HCT116 (cell line): ENCODE data around the gene DDX39A. TPM values are rescaled to one million over a fixed set of nuclear protein-coding genes. Genes with fewer than 3 reads are reported as not detected.

Source experiments
- ATAC-seq: fragments of 200-7000 bp; cut with Tn5 transposase; 2 replicates; pipeline ENCODE4 v1.9.1; 2020; ENCODE audit warnings: mild to moderate bottlenecking, moderate library complexity
- BruUV-seq: library from RNA; stranded (reverse); fragments of 400-500 nt; replicated peaks from 2 replicates; lab custom pipeline; 2021; lab: Mats Ljungman, UMichigan
- CTCF ChIA-PET: fragments of 300-600 bp; sonication (Branson Sonifier 250); formaldehyde crosslinking; loops from one replicate; lab custom pipeline; 2021; ENCODE audit warnings: antibody characterized with exemption; lab: Charles Lee
- POLR2A ChIA-PET: fragments of 300-600, 350-600 bp; sonication (Branson Sonifier 250); formaldehyde crosslinking; loops from one replicate; lab custom pipeline; 2021; ENCODE audit warnings: antibody characterized with exemption; lab: Charles Lee
- RAD21 ChIA-PET, 2 experiments: fragments of 300-600 bp; sonication (Branson Sonifier 250); formaldehyde crosslinking; loops; one replicate each; lab custom pipeline; 2023; ENCODE audit warnings: low total read pairs in 2 of 2; ENCODE audit not compliant: uncharacterized antibody in 2 of 2, unreplicated experiment in 2 of 2, low non-redundant PET in 1 of 2; lab: Charles Lee
- DNase-seq: peaks from one replicate; pipeline ENCODE4 v3.0.0-alpha.2; 2010; ENCODE audit warnings: low read depth, low spot score
- H2AFZ ChIP-seq: fragments of 200-600 bp; shearing (Covaris generic), sonication (generic); 2 replicates; pipeline ENCODE4 v1.6.1; 2017; ENCODE audit warnings: low read depth, mixed run types, mixed read lengths, antibody characterized with exemption, low read length; ENCODE audit not compliant: poor library complexity, severe bottlenecking
- H3K27ac ChIP-seq: 2 replicates; pipeline ENCODE4 v1.5.1; 2012; ENCODE audit warnings: low read depth, low read length
- H3K27me3 ChIP-seq: fragments of 200-600 bp; sonication (generic); 2 replicates; pipeline ENCODE4 v1.6.1; 2016; ENCODE audit warnings: mixed run types, low read length, mixed read lengths; ENCODE audit not compliant: insufficient read depth
- H3K36me3 ChIP-seq, 2 experiments: fragments of 200-500 bp in 1 of 2; fragments of 200-600 bp in 1 of 2; sonication (Bioruptor generic) in 1 of 2; sonication (generic) in 1 of 2; 2 replicates each; pipeline versions ENCODE4 v1.5.1 to v1.6.1; 2014 to 2016; ENCODE audit warnings: low read length in 2 of 2, inconsistent platforms in 1 of 2, mixed read lengths in 1 of 2, mixed run types in 1 of 2; ENCODE audit not compliant: insufficient read depth in 2 of 2, control insufficient read depth in 1 of 2
- H3K4me1 ChIP-seq, 2 experiments: fragments of 200-600 bp in 1 of 2; sonication (generic) in 1 of 2; 2 replicates each; pipeline versions ENCODE4 v1.5.1 to v1.6.1; 2012 to 2017; ENCODE audit warnings: low read length in 2 of 2, inconsistent platforms in 1 of 2, mild to moderate bottlenecking in 1 of 2, mixed read lengths in 1 of 2, mixed run types in 1 of 2, moderate library complexity in 1 of 2; ENCODE audit not compliant: insufficient read depth in 2 of 2, control insufficient read depth in 1 of 2
- H3K4me2 ChIP-seq: fragments of 200-600 bp; sonication (generic); 2 replicates; pipeline ENCODE4 v1.6.1; 2017; ENCODE audit warnings: mixed run types, low read length, mixed read lengths
- H3K4me3 ChIP-seq, 2 experiments: fragments of 200-600 bp in 1 of 2; sonication (generic) in 1 of 2; replicated peaks in 1 of 2; 2 replicates each; pipeline ENCODE4 v1.5.1; 2011 to 2016; ENCODE audit warnings: low read length in 2 of 2, control low read depth in 1 of 2, low read depth in 1 of 2, mild to moderate bottlenecking in 1 of 2, mixed read lengths in 1 of 2, mixed run types in 1 of 2
- H3K79me2 ChIP-seq: fragments of 200-600 bp; sonication (generic); 2 replicates; pipeline ENCODE4 v1.6.1; 2017; ENCODE audit warnings: mild to moderate bottlenecking, mixed run types, low read length, moderate library complexity, mixed read lengths; ENCODE audit not compliant: insufficient read depth
- H3K9ac ChIP-seq: fragments of 200-600 bp; sonication (generic); 2 replicates; pipeline ENCODE4 v1.6.1; 2016; ENCODE audit warnings: low read length, mixed read lengths
- H3K9me2 ChIP-seq: fragments of 200-600 bp; sonication (generic), shearing (Covaris generic); 2 replicates; pipeline ENCODE4 v1.6.1; 2017; ENCODE audit warnings: mixed run types, mild to moderate bottlenecking, moderate library complexity; ENCODE audit not compliant: insufficient read depth
- H3K9me3 ChIP-seq, 2 experiments: fragments of 200-500 bp in 1 of 2; fragments of 200-600 bp in 1 of 2; sonication (Bioruptor generic) in 1 of 2; sonication (generic) in 1 of 2; 2 replicates each; pipeline ENCODE4 v1.6.1; 2014 to 2017; ENCODE audit warnings: low read length in 2 of 2, mixed read lengths in 2 of 2, inconsistent platforms in 1 of 2, low read depth in 1 of 2, mild to moderate bottlenecking in 1 of 2, mixed run types in 1 of 2, moderate library complexity in 1 of 2; ENCODE audit not compliant: control insufficient read depth in 1 of 2, insufficient read depth in 1 of 2
- H4K20me1 ChIP-seq: fragments of 200-600 bp; sonication (generic), shearing (Covaris generic); 2 replicates; pipeline ENCODE4 v1.6.1; 2017; ENCODE audit warnings: mixed run types, mild to moderate bottlenecking, moderate library complexity; ENCODE audit not compliant: insufficient read depth
- CBX3 ChIP-seq: IDR thresholded peaks from 2 replicates; pipeline ENCODE4 v1.6.1; 2012; ENCODE audit warnings: low read depth
- CEBPB ChIP-seq: IDR thresholded peaks from 2 replicates; pipeline ENCODE4 v1.6.1; 2012; ENCODE audit warnings: low read depth
- EGR1 ChIP-seq: IDR thresholded peaks from 2 replicates; pipeline ENCODE4 v1.6.1; 2012; ENCODE audit warnings: low read depth
- POLR2A ChIP-seq: IDR thresholded peaks from 2 replicates; pipeline ENCODE4 v1.7.0; 2011; ENCODE audit warnings: borderline replicate concordance; ENCODE audit not compliant: insufficient read depth, insufficient read length; ENCODE audit errors: extremely low read depth
- POLR2AphosphoS5 ChIP-seq: IDR thresholded peaks from 2 replicates; pipeline ENCODE4 v1.6.1; 2011; ENCODE audit warnings: mild to moderate bottlenecking, low read depth, low read length, moderate library complexity
- REST ChIP-seq: IDR thresholded peaks from 2 replicates; pipeline ENCODE4 v1.6.1; 2012; ENCODE audit warnings: low read depth
- SIN3A ChIP-seq: IDR thresholded peaks from 2 replicates; pipeline ENCODE4 v1.6.1; 2012; ENCODE audit warnings: low read depth
- SP1 ChIP-seq: IDR thresholded peaks from 2 replicates; pipeline ENCODE4 v1.6.1; 2012; ENCODE audit warnings: low read depth
- SRF ChIP-seq: IDR thresholded peaks from 2 replicates; pipeline ENCODE4 v1.6.1; 2012; ENCODE audit warnings: low read depth
- TCF7L2 ChIP-seq: IDR thresholded peaks from 2 replicates; pipeline ENCODE4 v1.7.0; 2011; ENCODE audit warnings: borderline replicate concordance, inconsistent platforms; ENCODE audit not compliant: insufficient read depth, insufficient read length; ENCODE audit errors: extremely low read depth
- YY1 ChIP-seq: IDR thresholded peaks from 2 replicates; pipeline ENCODE4 v1.6.1; 2011; ENCODE audit warnings: low read length, low read depth, moderate library complexity, mild to moderate bottlenecking; ENCODE audit not compliant: insufficient replicate concordance; ENCODE audit errors: extremely low read depth
- ZFX ChIP-seq: fragments of 450-650 bp; IDR thresholded peaks from 2 replicates; pipeline ENCODE4 v1.6.1; 2017
- ZNF274 ChIP-seq: fragments of 200-500 bp; sonication (Bioruptor generic); IDR thresholded peaks from 2 replicates; pipeline ENCODE4 v1.6.1; 2014; ENCODE audit warnings: mild to moderate bottlenecking, low read depth, low read length, inconsistent platforms
- intact Hi-C: fragments of 100-400 bp; cut with micrococcal nuclease; formaldehyde crosslinking; loops from 2 replicates; pipeline ENCODE4 v1.10.0; 2022
- total RNA-seq: library from RNA; stranded (reverse); gene quantifications from one replicate; pipeline ENCODE4 v1.2.1, GENCODE V29; 2021; ENCODE audit not compliant: unreplicated experiment

DDX39A gene
- total RNA-seq, 1 experiment from 2014 or later, result 152 TPM

- no peaks in the 10 kb centered on the region for H3K9me3 ChIP-seq
- no peak overlapping the region for H3K4me3 ChIP-seq
- peaks cover 20% of the 10 kb centered on the region for H3K79me2 ChIP-seq
- no peak overlapping the region for H2AFZ ChIP-seq
- peaks cover 0 to 2% of the 10 kb centered on the region in 2 experiments; a peak in 2 of 4 replicates for H3K4me1 ChIP-seq
- peaks cover 30 to 45% of the 10 kb centered on the region in 2 experiments for H3K36me3 ChIP-seq
- TF ChIP-seq CBX3, result no peak
- TF ChIP-seq SRF, result no peak
- no peak for TF ChIP-seq SP1
- no peak for TF ChIP-seq POLR2A
- TF ChIP-seq YY1, result no peak
- no peak for TF ChIP-seq POLR2AphosphoS5
- TF ChIP-seq EGR1, result no peak
- TF ChIP-seq ZFX, result no peak
- TF ChIP-seq TCF7L2, result no peak
- TF ChIP-seq SIN3A, result no peak
- no peak for TF ChIP-seq ZNF274
- no peak for TF ChIP-seq CEBPB
- TF ChIP-seq REST, result no peak
- TF ChIP-seq, all 23 proteins: peak for 0
- ChIA-PET POLR2A (no interaction called here), RAD21 (no interaction called here), CTCF (no interaction called here)
- Histone ChIP-seq H3K27me3 (no peaks in the 10 kb centered on the region), H4K20me1 (no peaks in the 10 kb centered on the region), H3K27ac (no peak overlapping the region; the same call in 1 of the 2 replicates), H3K9me2 (no peaks in the 10 kb centered on the region), H3K9ac (no peak overlapping the region), H3K4me2 (no peak overlapping the region)
- intact Hi-C loops, result no loop called here
- DNase-seq (no peak), ATAC-seq (no peak)
- no TSS peak for BruUV-seq
Observed at GRCh38 chr19:14443632-14444216, 24.6 kb upstream of the DDX39A start.
